Mesodermal cell (in vitro differentiated cells): ENCODE results near the gene R3HDM1.
"Not testable (repeated sequence)": the region's sequence is repeated elsewhere in the genome, so short reads cannot be mapped to it uniquely, and the experiment has no call there.

ENCODE experiments used
- H3K27ac ChIP-seq: 2 replicates; pipeline ENCODE4 v1.7.0; 2013; ENCODE audit warnings: mild to moderate bottlenecking, low read depth, low read length, moderate library complexity; ENCODE audit not compliant: severe bottlenecking
- H3K36me3 ChIP-seq: 2 replicates; pipeline ENCODE4 v1.7.1; 2013; ENCODE audit warnings: mild to moderate bottlenecking, low read length, moderate library complexity; ENCODE audit not compliant: control insufficient read depth, insufficient read depth
- H3K4me1 ChIP-seq: one replicate; pipeline ENCODE4 v1.7.1; 2013; ENCODE audit warnings: mild to moderate bottlenecking, low read length; ENCODE audit not compliant: insufficient read depth, control insufficient read depth, poor library complexity, severe bottlenecking
- H3K4me3 ChIP-seq: 2 replicates; pipeline ENCODE4 v1.7.0; 2013; ENCODE audit warnings: low read length, control low read depth, mild to moderate bottlenecking; ENCODE audit not compliant: insufficient read depth, poor library complexity, severe bottlenecking; ENCODE audit errors: extremely low read depth
- H3K9me3 ChIP-seq: 2 replicates; pipeline ENCODE4 v1.7.1; 2013; ENCODE audit warnings: mild to moderate bottlenecking, low read length, moderate library complexity; ENCODE audit not compliant: control insufficient read depth
- WGBS, 2 experiments: methylation state at CpG; one replicate each; pipeline ENCODE4 v1.1.5; 2013; ENCODE audit warnings: missing lambda C conversion rate in 2 of 2; ENCODE audit not compliant: insufficient coverage in 2 of 2; 5-methylcytosine and 5-hydroxymethylcytosine counted together

Gene R3HDM1

GRCh38 chr2:135530313-135531230 is 712 bp upstream of the R3HDM1 start, which contains the start of gene ZRANB3:
ZRANB3 (minus strand) TSS chr2:135531218.
- Histone ChIP-seq H3K36me3 (no peaks in the 10 kb centered on the region), H3K4me3 (peak within 1 kb of the TSS; percentile 88), H3K27ac (peak within 1 kb of the TSS; percentile 97), H3K9me3 (no peaks in the 10 kb centered on the region), H3K4me1 (peaks cover 4% of the 10 kb centered on the region)
- WGBS, 2 experiments = 1 to 2% methylated on average over 28 to 32 of the region's 46 CpGs

- Histone ChIP-seq H3K4me1 (peaks cover 4% of the 10 kb centered on the region), H3K27ac (no peak overlapping the region), H3K9me3 (peaks cover 13% of the 10 kb centered on the region), H3K36me3 (peaks cover 11% of the 10 kb centered on the region), H3K4me3 (peak overlapping the region; percentile 88)
- no CpG with 5 or more reads among the region's 3 CpGs for WGBS, 2 experiments
Observed at GRCh38 chr2:135532581-135532980, 1.3 kb downstream of the R3HDM1 start.

- not testable (repeated sequence) for H3K27ac ChIP-seq, H3K4me3 ChIP-seq, H3K4me1 ChIP-seq
- Histone ChIP-seq H3K36me3 (peaks cover 11% of the 10 kb centered on the region), H3K9me3 (peaks cover 13% of the 10 kb centered on the region)
- 96 to 97% methylated on average over 13 to 15 of the region's 15 CpGs for WGBS, 2 experiments
Observed at GRCh38 chr2:135533545-135533944, 2.3 kb downstream of the R3HDM1 start.

GRCh38 chr2:135546436-135546835 is 15.2 kb downstream of the R3HDM1 start:
- Histone ChIP-seq H3K4me1 (no peaks in the 10 kb centered on the region), H3K4me3 (no peak overlapping the region), H3K27ac (no peak overlapping the region), H3K9me3 (no peaks in the 10 kb centered on the region), H3K36me3 (no peaks in the 10 kb centered on the region)
- 100% methylated on average over 2 of the region's 3 CpGs; no CpG with 5 or more reads in 1 of the 2 experiments for WGBS, 2 experiments

- Histone ChIP-seq H3K4me3 (no peak overlapping the region), H3K36me3 (no peaks in the 10 kb centered on the region), H3K27ac (no peak overlapping the region), H3K9me3 (no peaks in the 10 kb centered on the region), H3K4me1 (no peaks in the 10 kb centered on the region)
- WGBS, 2 experiments = 83 to 100% methylated on average over 1 to 2 of the region's 3 CpGs
Observed at GRCh38 chr2:135547311-135547710, 16.0 kb downstream of the R3HDM1 start.

- Histone ChIP-seq H3K27ac (no peak overlapping the region), H3K4me1 (no peaks in the 10 kb centered on the region), H3K36me3 (no peaks in the 10 kb centered on the region), H3K4me3 (no peak overlapping the region), H3K9me3 (no peaks in the 10 kb centered on the region)
- no CpG with 5 or more reads among the region's 5 CpGs for WGBS, 2 experiments
Observed at GRCh38 chr2:135551356-135551755, 20.1 kb downstream of the R3HDM1 start.

- H3K9me3 ChIP-seq = no peaks in the 10 kb centered on the region
- H3K36me3 ChIP-seq = no peaks in the 10 kb centered on the region
- no peaks in the 10 kb centered on the region for H3K4me1 ChIP-seq
- H3K27ac ChIP-seq = no peak overlapping the region
- H3K4me3 ChIP-seq = no peak overlapping the region
- WGBS, 2 experiments = 93 to 96% methylated on average over 3 of the region's 4 CpGs
Observed at GRCh38 chr2:135552887-135553286, 21.6 kb downstream of the R3HDM1 start.

GRCh38 chr2:135555311-135555710 is 24.0 kb downstream of the R3HDM1 start:
- Histone ChIP-seq H3K4me1 (no peaks in the 10 kb centered on the region), H3K27ac (no peak overlapping the region), H3K36me3 (no peaks in the 10 kb centered on the region), H3K9me3 (no peaks in the 10 kb centered on the region), H3K4me3 (no peak overlapping the region)
- 97 to 100% methylated on average over 2 to 3 of the region's 4 CpGs for WGBS, 2 experiments

- H3K9me3 ChIP-seq = no peaks in the 10 kb centered on the region
- no peaks in the 10 kb centered on the region for H3K36me3 ChIP-seq
- H3K27ac ChIP-seq = no peak overlapping the region
- WGBS, 2 experiments = 100% methylated on average over 1 of the region's 1 CpG
- no peak overlapping the region for H3K4me3 ChIP-seq
- no peaks in the 10 kb centered on the region for H3K4me1 ChIP-seq
Observed at GRCh38 chr2:135557530-135557929, 26.2 kb downstream of the R3HDM1 start.

- H3K4me1 ChIP-seq = no peaks in the 10 kb centered on the region
- peaks cover 3% of the 10 kb centered on the region for H3K36me3 ChIP-seq
- no peaks in the 10 kb centered on the region for H3K9me3 ChIP-seq
- no peak overlapping the region for H3K4me3 ChIP-seq
- 100% methylated on average over 1 to 2 of the region's 4 CpGs for WGBS, 2 experiments
- no peak overlapping the region for H3K27ac ChIP-seq
Observed at GRCh38 chr2:135561925-135562324, 30.6 kb downstream of the R3HDM1 start.

GRCh38 chr2:135563793-135564192 is 32.5 kb downstream of the R3HDM1 start:
- 93% methylated on average over 3 to 4 of the region's 4 CpGs for WGBS, 2 experiments
- Histone ChIP-seq H3K9me3 (no peaks in the 10 kb centered on the region), H3K27ac (no peak overlapping the region), H3K36me3 (peaks cover 6% of the 10 kb centered on the region), H3K4me1 (no peaks in the 10 kb centered on the region), H3K4me3 (no peak overlapping the region)
